Gastroesophageal sphincter (tissue), 4 donors: ENCODE data around the gene MYO1B. TPM values are rescaled to one million over a fixed set of nuclear protein-coding genes. Genes with fewer than 3 reads are reported as not detected.

Source experiments
- ATAC-seq: fragments of 150-250 bp; one replicate; pipeline ENCODE4 v1.9.1; 2016; ENCODE audit warnings: mild to moderate bottlenecking, moderate library complexity
- H3K27ac ChIP-seq, 4 donors: fragments of 200-600 bp; sonication (generic) in 3 of 4; 1 replicate in 3 of 4; 2 replicates in 1 of 4; pipeline ENCODE4 v1.5.1; 2016 to 2019
- H3K27me3 ChIP-seq: fragments of 200-600 bp; sonication (generic); one replicate; pipeline ENCODE4 v1.5.1; 2019
- H3K36me3 ChIP-seq, 2 donors: fragments of 200-600 bp; sonication (generic); one replicate each; pipeline ENCODE4 v1.5.1; 2019; ENCODE audit warnings: control low read depth in 1 of 2
- H3K4me1 ChIP-seq, 3 donors: fragments of 200-600 bp; sonication (generic); 1 replicate in 2 of 3; 2 replicates in 1 of 3; pipeline ENCODE4 v1.5.1; 2016 to 2019; ENCODE audit warnings: control low read depth in 2 of 3
- H3K4me3 ChIP-seq, 2 donors: fragments of 200-600 bp; sonication (generic); one replicate each; pipeline ENCODE4 v1.5.1; 2019; ENCODE audit warnings: mild to moderate bottlenecking in 1 of 2, moderate library complexity in 1 of 2
- H3K9me3 ChIP-seq, 3 donors: fragments of 200-600 bp; sonication (generic); one replicate each; pipeline ENCODE4 v1.5.1; 2017 to 2019; ENCODE audit warnings: control low read depth in 2 of 3
- CTCF ChIP-seq, 4 experiments: fragments of 200-600 bp in 2 of 4; fragments of 450-650 bp in 2 of 4; sonication (generic) in 1 of 4; IDR thresholded peaks; one replicate each; pipeline ENCODE4 v1.5.1; 2017 to 2019; ENCODE audit warnings: antibody characterized with exemption in 4 of 4, mild to moderate bottlenecking in 2 of 4, moderate library complexity in 2 of 4
- EP300 ChIP-seq: sonication (generic); formaldehyde crosslinking; IDR thresholded peaks from one replicate; pipeline ENCODE4 v1.6.1; 2017; ENCODE audit warnings: antibody characterized with exemption, mild to moderate bottlenecking
- POLR2A ChIP-seq, 2 donors: fragments of 450-650 bp; IDR thresholded peaks; one replicate each; pipeline ENCODE4 v1.6.1; 2017; ENCODE audit warnings: antibody characterized with exemption in 2 of 2, mild to moderate bottlenecking in 2 of 2, moderate library complexity in 1 of 2
- POLR2AphosphoS5 ChIP-seq: sonication (generic); formaldehyde crosslinking; IDR thresholded peaks from one replicate; pipeline ENCODE4 v1.6.1; 2017; ENCODE audit warnings: antibody characterized with exemption
- WGBS, 2 donors: methylation state at CpG; one replicate each; pipeline ENCODE4 v1.1.5; 2018; ENCODE audit warnings: low coverage in 1 of 2; 5-methylcytosine and 5-hydroxymethylcytosine counted together
- total RNA-seq, 4 donors: library from RNA; depleted of rRNA; stranded (reverse); fragments of >200 nt; gene quantifications; one replicate each; pipeline ENCODE4 v1.1.0, GENCODE V29; 2016

The MYO1B gene
- total RNA-seq, 4 donors from 2014 or later: 17.3 to 45.0 (median 21.0) TPM

DNA sequence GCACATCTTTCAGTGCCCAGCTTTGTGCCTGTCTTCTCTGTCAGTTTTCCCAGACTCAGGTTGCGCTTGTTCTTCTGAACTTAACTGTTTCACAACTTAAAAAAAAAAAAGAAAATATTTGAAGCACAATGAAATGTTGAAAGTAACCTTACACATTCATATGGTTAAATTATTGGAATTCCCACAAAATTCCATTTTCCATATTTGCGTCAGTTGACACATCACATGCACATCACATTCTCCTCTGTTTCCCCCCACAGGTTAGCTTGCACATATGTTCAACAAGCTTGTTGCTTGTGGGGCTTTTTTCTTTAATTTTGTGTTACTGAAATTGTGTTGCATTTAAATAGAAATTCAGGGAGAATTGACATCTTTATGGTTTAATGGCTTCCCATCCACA lies 8.3 kb downstream of the MYO1B start:
- Histone ChIP-seq H3K9me3 (no peaks in the 10 kb centered on the region), H3K27ac (no peak overlapping the region), H3K27me3 (no peaks in the 10 kb centered on the region), H3K4me1 (peaks cover 0 to 23% (median 0%) of the 10 kb centered on the region in 3 donors), H3K4me3 (no peak overlapping the region), H3K36me3 (no peaks in the 10 kb centered on the region)
- WGBS, 2 donors: 92 to 100% methylated on average over 2 of the region's 2 CpGs
- ATAC-seq: no peak
- no peak for TF ChIP-seq POLR2AphosphoS5
- TF ChIP-seq CTCF (IDR thresholded peaks at IDR 0.05): no peak
- TF ChIP-seq EP300: no peak
- no peak for TF ChIP-seq POLR2A (IDR thresholded peaks at IDR 0.05)

DNA sequence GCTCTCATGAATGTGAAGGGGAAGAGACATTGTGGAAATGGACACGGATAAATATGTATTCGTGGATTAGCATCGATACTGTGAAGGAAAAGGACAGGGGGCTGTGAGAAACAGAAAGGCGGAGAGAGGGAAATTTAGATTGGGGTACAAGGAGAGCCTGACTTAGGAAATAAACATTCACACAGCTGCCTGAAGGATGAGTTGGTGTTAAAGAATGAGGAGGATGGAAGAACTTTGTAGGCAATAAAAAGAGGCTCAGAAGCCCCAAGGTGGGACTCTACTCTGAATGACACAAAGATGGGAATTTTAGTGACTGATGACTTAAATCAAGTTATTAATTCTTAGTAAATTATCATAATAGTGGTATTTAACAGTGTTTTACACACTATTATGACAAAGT lies 10.1 kb downstream of the MYO1B start:
- TF ChIP-seq EP300: no peak
- TF ChIP-seq POLR2A (IDR thresholded peaks at IDR 0.05): no peak
- TF ChIP-seq CTCF (IDR thresholded peaks at IDR 0.05): no peak
- no peak for TF ChIP-seq POLR2AphosphoS5
- no peaks in the 10 kb centered on the region for H3K36me3 ChIP-seq

DNA sequence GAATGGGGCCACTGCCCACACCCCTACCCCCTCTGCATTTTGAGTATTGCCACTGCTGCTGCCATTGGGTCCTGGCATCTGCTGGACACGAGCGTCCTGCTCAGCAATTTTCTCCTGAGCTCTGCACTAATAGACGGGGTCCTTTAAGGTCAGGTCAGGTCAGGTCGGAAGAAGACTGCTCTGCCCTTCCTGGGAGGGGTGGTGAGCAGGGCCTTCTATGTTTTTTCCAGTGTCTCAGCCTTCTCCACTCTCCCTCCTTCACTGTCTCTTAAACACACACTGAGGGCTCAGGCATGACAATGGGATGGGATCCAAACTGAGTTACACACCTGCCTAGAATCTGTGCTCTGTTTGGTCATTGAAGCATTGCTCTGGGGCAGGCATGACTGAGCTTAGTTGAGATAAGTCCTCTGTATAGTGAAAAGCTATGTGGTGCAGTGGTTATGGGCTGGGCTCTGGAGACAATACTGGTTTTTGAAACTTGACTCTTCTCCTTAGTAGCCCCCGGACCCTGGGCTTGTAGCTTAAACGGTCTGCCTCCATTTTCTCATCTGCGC lies 10.6 kb downstream of the MYO1B start:
- Histone ChIP-seq H3K9me3 (no peaks in the 10 kb centered on the region), H3K27ac (no peak overlapping the region), H3K27me3 (no peaks in the 10 kb centered on the region), H3K4me3 (no peak overlapping the region), H3K4me1 (peaks cover 0 to 13% (median 0%) of the 10 kb centered on the region in 3 donors), H3K36me3 (no peaks in the 10 kb centered on the region)
- ATAC-seq: no peak
- 81 to 88% methylated on average over 3 to 4 of the region's 7 CpGs for WGBS, 2 donors
- TF ChIP-seq EP300 (no peak), POLR2A (IDR thresholded peaks at IDR 0.05) (no peak), POLR2AphosphoS5 (no peak), CTCF (IDR thresholded peaks at IDR 0.05) (no peak)

More for the DNA sequence above, 10.1 kb downstream of the MYO1B start:
- WGBS, 2 donors: 71 to 84% methylated on average over 2 to 3 of the region's 4 CpGs
- Histone ChIP-seq H3K27ac (no peak overlapping the region), H3K4me1 (peaks cover 0 to 13% (median 0%) of the 10 kb centered on the region in 3 donors), H3K27me3 (no peaks in the 10 kb centered on the region), H3K9me3 (no peaks in the 10 kb centered on the region), H3K4me3 (no peak overlapping the region)
- ATAC-seq: no peak

- Histone ChIP-seq H3K36me3 (no peaks in the 10 kb centered on the region), H3K9me3 (no peaks in the 10 kb centered on the region), H3K4me1 (peaks cover 0 to 13% (median 0%) of the 10 kb centered on the region in 3 donors), H3K4me3 (no peak overlapping the region), H3K27ac (no peak overlapping the region), H3K27me3 (no peaks in the 10 kb centered on the region)
- TF ChIP-seq POLR2AphosphoS5 (no peak), POLR2A (IDR thresholded peaks at IDR 0.05) (no peak), CTCF (IDR thresholded peaks at IDR 0.05) (no peak), EP300 (no peak)
- WGBS, 2 donors: 93 to 95% methylated on average over 5 of the region's 5 CpGs
- no peak for ATAC-seq
Observed at GRCh38 chr2:191257934-191258333, 12.7 kb downstream of the MYO1B start.

GRCh38 chr2:191258996-191259395 lies 13.8 kb downstream of the MYO1B start:
- Histone ChIP-seq H3K27ac (no peak overlapping the region), H3K27me3 (no peaks in the 10 kb centered on the region), H3K4me1 (peaks cover 0 to 17% (median 0%) of the 10 kb centered on the region in 3 donors), H3K36me3 (no peaks in the 10 kb centered on the region), H3K4me3 (no peak overlapping the region), H3K9me3 (no peaks in the 10 kb centered on the region)
- TF ChIP-seq POLR2A (IDR thresholded peaks at IDR 0.05): no peak
- no peak for TF ChIP-seq POLR2AphosphoS5
- no peak for TF ChIP-seq EP300
- TF ChIP-seq CTCF (IDR thresholded peaks at IDR 0.05): no peak
- WGBS, 2 donors: 86 to 100% methylated on average over 1 to 2 of the region's 3 CpGs
- ATAC-seq: no peak
